Erythroblast (primary cell): Measurements from ENCODE around the gene BSPRY.
"Not testable (repeated sequence)": the region's sequence is repeated elsewhere in the genome, so short reads cannot be mapped to it uniquely, and the experiment has no call there.

ENCODE experiments used
- GATA1 ChIP-seq: IDR thresholded peaks from 2 replicates; pipeline ENCODE4 v1.6.1; 2011; ENCODE audit warnings: low read depth, mild to moderate bottlenecking, control low read depth, low read length, moderate library complexity
- POLR2A ChIP-seq: IDR thresholded peaks from 2 replicates; pipeline ENCODE4 v1.6.1; 2011; ENCODE audit warnings: mild to moderate bottlenecking, low read length

DNA sequence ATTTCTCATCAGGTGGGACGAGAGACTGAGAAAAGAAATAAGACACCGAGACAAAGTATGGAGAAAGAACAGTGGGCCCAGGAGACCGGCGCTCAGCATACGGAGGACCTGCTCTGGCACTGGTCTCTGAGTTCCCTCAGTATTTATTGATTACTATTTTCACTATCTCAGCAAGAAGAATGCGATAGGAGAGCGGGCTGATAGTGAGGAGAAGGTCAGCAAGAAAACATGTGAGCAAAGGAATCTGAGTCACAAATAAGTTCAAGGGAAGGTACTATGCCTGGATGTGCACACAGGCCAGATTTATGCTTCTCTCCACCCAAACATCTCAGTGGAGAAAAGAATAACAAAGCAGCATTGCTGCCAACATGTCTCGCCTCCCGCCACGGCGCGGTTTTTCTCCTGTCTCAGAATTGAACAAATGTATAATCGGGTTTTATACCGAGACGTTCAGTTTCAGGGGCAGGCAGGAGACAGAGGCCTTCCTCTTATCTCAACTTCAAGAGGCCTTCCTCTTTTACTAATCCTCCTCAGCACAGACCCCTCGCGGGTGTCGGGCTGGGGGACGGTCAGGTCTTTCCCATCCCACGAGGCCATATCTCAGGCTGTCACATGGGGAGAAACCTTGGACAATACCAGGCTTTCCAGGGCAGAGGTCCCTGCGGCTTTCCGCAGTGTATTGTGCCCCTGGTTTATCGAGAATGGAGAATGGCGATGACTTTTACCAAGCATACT is 29.9 kb downstream of the BSPRY start:
- TF ChIP-seq POLR2A, GATA1: not testable (repeated sequence)
